Measurements from ENCODE around the gene TMPRSS4.

DNA sequence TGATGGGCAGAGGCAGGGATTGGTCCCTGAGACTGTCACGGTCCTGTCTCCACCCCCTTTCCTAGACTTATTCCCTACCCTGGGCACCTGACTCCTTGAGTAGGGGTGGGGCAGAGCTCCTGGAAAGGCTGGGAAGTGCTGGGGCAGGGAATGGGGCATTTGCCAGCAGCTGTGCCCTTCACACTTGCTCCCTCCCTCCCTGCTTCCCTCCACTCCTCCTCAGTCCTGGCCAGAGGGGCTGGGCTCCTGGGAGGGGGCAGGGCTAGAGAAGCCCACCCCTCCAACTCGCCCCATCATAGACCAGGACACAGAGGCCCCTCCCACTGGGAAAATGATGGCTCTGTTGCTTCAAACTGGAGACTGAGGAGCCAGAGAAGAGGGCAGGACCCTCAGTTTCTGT, 88.0 kb downstream of the TMPRSS4 start:
- TF ChIP-seq SP1 (CRISPR knock-in tag; conservative IDR thresholded peaks at IDR 0.05), result no peak
- TF ChIP-seq, protein P1, sequence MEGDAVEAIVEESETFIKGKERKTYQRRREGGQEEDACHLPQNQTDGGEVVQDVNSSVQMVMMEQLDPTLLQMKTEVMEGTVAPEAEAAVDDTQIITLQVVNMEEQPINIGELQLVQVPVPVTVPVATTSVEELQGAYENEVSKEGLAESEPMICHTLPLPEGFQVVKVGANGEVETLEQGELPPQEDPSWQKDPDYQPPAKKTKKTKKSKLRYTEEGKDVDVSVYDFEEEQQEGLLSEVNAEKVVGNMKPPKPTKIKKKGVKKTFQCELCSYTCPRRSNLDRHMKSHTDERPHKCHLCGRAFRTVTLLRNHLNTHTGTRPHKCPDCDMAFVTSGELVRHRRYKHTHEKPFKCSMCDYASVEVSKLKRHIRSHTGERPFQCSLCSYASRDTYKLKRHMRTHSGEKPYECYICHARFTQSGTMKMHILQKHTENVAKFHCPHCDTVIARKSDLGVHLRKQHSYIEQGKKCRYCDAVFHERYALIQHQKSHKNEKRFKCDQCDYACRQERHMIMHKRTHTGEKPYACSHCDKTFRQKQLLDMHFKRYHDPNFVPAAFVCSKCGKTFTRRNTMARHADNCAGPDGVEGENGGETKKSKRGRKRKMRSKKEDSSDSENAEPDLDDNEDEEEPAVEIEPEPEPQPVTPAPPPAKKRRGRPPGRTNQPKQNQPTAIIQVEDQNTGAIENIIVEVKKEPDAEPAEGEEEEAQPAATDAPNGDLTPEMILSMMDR (IDR thresholded peaks at IDR 0.05), result no peak
- TF ChIP-seq, protein P2, sequence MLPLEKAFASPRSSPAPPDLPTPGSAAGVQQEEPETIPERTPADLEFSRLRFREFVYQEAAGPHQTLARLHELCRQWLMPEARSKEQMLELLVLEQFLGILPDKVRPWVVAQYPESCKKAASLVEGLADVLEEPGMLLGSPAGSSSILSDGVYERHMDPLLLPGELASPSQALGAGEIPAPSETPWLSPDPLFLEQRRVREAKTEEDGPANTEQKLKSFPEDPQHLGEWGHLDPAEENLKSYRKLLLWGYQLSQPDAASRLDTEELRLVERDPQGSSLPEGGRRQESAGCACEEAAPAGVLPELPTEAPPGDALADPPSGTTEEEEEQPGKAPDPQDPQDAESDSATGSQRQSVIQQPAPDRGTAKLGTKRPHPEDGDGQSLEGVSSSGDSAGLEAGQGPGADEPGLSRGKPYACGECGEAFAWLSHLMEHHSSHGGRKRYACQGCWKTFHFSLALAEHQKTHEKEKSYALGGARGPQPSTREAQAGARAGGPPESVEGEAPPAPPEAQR (CRISPR knock-in tag; IDR thresholded peaks at IDR 0.05), result no peak
- TF ChIP-seq, protein P3, sequence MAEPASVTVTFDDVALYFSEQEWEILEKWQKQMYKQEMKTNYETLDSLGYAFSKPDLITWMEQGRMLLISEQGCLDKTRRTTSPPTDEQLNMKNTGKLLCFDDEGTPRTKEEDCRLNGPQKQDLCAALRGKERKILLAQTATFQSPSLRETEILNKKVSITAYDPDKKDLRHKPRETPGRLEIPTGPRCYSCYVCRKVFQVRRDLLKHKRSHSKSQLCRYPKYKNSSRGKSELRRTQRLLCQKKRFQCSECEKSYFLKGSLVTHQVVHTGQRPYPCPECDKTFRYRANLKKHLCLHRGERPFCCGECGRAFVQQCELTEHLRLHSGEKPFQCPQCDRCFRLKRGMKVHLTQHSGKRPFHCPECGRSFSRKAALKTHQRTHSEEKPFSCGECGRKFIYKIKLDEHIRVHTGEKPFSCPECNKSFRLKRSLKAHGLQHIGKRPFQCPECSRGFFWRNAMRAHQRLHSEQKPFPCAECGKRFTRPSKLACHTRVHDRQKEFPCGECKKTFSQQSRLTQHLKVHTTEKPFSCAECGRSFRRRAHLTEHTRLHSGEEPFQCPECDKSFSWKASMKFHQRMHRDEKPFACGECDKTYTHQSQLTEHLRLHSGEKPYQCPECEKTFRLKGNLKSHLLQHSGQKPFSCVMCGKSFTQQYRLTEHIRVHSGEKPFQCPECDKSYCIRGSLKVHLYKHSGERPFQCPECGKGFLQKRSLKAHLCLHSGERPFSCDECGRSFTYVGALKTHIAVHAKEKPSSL (CRISPR knock-in tag; conservative IDR thresholded peaks at IDR 0.05), result no peak

All from WTC11 (cell line).